GM21723 (cell line): ENCODE data around the gene ALOX12.
"Not testable (repeated sequence)": the region's sequence is repeated elsewhere in the genome, so short reads cannot be mapped to it uniquely, and the experiment has no call there.

Source experiments
- ATAC-seq: cut with Tn5 transposase; IDR thresholded peaks from one replicate; pipeline ENCODE4 v1.9.1; 2021; ENCODE audit warnings: mild to moderate bottlenecking, moderate library complexity; ENCODE audit not compliant: unreplicated experiment

Gene ALOX12, protein sequence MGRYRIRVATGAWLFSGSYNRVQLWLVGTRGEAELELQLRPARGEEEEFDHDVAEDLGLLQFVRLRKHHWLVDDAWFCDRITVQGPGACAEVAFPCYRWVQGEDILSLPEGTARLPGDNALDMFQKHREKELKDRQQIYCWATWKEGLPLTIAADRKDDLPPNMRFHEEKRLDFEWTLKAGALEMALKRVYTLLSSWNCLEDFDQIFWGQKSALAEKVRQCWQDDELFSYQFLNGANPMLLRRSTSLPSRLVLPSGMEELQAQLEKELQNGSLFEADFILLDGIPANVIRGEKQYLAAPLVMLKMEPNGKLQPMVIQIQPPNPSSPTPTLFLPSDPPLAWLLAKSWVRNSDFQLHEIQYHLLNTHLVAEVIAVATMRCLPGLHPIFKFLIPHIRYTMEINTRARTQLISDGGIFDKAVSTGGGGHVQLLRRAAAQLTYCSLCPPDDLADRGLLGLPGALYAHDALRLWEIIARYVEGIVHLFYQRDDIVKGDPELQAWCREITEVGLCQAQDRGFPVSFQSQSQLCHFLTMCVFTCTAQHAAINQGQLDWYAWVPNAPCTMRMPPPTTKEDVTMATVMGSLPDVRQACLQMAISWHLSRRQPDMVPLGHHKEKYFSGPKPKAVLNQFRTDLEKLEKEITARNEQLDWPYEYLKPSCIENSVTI

GRCh38 chr17:6995500-6996255 lies at the start of gene ALOX12:
TSS of gene ALOX12 (plus strand) at chr17:6996049. CDS start at chr17:6996118, 69 bp downstream.
- ATAC-seq, result no peak

DNA sequence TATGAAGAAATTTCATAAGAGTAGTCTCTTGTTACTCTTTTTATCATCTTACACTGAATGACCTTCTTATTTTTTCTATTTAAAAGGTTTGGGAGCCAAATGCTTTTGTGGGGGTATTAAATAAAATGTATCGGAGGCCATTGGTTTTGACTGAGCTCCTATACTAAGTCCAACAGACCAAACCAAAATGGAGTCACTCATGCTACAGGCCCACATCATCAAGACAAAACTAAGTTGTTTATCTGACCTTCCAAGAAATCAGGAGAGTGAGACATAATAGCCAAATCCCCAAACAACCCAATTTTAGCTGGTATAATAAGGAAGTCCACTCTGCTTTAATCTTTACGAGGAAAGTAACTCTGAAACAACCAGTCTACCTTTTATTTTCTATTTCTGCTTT lies 48.1 kb upstream of the ALOX12 start:
- ATAC-seq, result no peak

DNA sequence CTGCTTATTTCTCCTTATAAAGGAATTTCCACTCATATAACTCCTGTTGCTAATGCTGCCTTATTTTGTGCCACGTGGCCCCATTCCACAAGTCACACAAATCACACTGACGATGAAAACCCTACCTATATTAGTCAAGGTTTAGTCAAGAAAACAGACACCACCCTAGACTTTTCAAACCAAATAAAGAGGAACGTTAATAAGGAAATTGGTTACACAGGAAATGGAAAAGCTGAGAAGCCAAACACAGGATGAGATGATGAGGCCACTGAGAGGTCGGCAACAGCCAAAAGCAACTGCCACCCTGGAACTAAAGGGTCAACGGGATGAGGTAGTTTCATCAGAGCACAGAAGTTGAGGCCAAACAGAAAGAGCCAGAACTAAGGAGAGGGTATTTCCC lies 47.3 kb upstream of the ALOX12 start:
- ATAC-seq, result no peak

DNA sequence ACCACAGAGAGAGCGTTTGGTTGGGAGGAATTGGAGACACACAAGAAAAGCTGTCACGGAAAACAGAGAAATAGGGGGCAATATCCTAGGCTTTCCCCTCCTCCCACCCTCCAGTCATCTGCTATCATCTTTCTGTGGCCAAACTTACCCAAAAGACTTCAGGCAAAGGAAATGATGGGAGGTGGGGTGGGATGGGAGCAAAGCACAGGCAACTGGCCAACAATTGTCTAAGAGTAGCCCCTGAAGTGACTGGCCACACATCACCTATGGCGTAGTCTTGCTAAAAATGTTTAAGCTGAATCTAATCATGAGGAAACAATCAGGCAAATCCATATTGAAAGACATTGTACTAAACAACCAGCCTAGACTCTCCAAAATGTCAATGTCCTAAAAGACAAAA lies 46.9 kb upstream of the ALOX12 start:
- ATAC-seq, result no peak

DNA sequence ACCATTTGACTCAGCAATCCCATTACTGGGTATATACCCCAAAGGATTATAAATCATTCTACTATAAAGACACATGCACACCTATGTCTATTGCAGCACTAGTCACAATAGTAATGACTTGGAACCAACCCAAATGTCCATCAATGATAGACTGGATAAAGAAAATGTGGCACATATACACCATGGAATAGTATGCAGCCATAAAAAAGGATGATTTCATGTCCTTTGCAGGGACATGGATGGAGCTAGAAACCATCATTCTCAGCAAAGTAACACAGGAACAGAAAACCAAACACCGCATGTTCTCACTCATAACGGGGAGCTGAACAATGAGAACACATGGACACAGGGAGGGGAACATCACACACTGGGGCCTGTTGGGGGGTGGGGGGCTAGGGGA lies 44.9 kb upstream of the ALOX12 start:
- not testable (repeated sequence) for ATAC-seq

DNA sequence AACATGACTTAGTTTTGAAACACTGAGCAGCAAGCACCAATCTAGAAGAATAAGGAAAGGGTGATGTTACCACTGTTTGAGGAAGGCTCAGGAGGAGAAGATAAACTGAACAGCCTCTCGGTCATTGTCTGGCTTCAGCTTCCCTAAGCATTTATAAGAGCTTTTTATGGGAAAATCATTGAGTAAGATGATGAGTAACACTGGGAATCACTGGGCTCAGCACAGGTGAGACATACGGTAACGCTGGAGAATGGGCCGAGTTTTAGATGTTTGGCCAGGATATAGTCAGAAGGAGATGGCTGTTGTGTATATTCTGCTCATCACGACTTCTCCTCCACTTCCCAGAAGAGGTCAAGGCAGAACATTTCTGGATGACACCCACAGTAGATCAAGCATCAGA lies 42.2 kb upstream of the ALOX12 start:
- no peak for ATAC-seq

DNA sequence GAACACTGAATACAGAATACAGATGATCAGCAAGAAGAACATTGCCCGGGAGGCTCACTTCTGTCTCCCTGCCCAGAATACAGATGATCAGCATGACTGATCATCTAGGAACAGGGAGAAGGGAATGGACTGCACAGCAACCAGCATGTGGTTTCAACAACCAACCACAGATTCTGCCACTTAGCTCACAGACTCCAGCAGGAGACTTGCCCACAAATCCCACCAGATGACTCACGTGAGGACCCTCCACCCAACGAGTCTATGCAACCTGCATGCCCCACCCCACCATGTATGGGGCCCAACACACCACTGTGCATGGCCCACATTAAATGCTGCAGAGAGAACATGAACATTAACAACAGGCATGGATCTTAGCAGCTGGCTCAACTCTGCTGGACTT lies 36.1 kb upstream of the ALOX12 start:
- ATAC-seq, result no peak

DNA sequence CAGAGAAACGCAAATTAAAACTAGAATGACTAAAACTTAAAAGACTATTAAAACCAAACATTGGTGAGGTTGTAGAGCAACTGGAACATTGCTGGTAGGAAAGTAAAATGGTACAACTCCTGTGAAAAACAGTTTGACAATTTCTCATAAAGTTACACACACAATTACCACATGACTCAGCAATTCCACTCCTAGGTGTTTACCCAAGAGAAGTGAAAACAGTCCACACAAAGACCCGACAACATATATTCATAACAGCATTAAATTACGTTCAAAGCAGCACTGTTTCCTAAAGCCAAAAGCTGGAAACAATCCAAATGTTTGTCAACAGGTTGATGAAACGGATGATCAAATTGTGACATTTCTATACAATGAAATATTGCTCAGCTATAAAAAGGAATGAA lies 26.5 kb upstream of the ALOX12 start:
- no peak for ATAC-seq

GRCh38 chr17:6970992-6971391 lies 24.9 kb upstream of the ALOX12 start:
- ATAC-seq, result no peak

GRCh38 chr17:6979440-6979839 lies 16.4 kb upstream of the ALOX12 start:
- ATAC-seq, result not testable (repeated sequence)

- no peak for ATAC-seq
These were observed 14.4 kb upstream of the ALOX12 start for GRCh38 chr17:6981426-6981825.

DNA sequence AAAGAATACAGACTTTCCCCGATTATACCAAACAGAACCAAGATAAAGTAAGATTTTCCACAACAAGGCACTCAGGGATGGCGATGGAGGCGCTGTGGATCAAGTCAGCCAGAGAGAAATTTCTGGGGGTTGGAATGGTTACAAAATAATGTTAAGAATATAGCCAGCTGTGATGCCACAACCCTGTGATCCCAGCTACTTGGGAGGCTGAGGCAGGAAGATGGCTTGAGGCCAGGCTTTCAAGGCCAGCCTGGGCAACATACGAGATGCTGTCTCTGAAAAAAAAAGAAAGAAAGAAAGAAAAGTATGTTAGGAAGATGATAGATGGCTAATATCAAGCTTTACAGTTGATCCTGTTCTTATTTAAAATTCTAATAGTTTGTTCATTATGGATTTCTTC lies 10.6 kb upstream of the ALOX12 start:
- no peak for ATAC-seq

- ATAC-seq, result no peak
These were observed 9.2 kb upstream of the ALOX12 start for GRCh38 chr17:6986676-6987075.

DNA sequence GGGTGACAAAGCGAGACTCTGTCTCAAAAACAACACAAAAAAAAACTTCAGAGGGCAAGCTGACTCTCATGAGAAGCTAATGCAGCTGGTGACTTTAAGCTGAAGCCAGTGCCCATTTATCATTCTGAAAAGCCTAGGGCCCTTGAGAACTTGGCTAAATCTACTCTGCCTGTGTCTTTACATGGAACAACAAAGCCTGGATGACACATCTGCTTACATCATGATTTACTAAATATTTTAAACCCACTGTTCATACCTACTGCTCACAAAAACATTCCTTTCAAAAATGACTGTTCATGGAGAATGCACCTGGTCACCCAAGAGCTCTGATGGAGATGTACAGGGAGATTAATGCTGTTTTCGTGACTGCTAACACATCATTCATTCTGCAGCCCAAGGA lies 6.1 kb upstream of the ALOX12 start:
- ATAC-seq, result no peak

DNA sequence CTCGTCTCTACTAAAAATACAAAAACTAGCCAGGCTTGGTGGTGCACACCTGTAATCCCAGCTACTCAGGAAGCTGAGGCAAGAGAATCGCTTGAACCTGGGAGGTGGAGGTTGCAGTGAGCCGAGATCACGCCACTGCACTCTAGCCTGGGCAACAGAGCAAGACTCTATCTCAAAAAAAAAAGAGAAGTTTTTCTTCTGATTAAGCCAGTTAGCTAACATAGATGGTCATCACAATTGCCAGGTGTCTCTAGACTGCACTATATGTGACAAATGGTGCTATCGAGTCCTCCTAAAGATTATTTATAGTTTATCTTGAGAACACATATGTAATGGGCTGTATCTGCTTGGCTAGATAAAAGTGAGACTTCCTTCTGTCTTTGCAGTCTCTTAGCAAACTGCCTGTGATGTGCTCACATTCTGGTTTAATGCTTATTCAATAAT lies 2.2 kb upstream of the ALOX12 start:
- ATAC-seq, result not testable (repeated sequence)

- no peak for ATAC-seq
These were observed 1.7 kb upstream of the ALOX12 start for GRCh38 chr17:6994118-6994598.

GRCh38 chr17:6994666-6995256 lies 1.1 kb upstream of the ALOX12 start:
- no peak for ATAC-seq

DNA sequence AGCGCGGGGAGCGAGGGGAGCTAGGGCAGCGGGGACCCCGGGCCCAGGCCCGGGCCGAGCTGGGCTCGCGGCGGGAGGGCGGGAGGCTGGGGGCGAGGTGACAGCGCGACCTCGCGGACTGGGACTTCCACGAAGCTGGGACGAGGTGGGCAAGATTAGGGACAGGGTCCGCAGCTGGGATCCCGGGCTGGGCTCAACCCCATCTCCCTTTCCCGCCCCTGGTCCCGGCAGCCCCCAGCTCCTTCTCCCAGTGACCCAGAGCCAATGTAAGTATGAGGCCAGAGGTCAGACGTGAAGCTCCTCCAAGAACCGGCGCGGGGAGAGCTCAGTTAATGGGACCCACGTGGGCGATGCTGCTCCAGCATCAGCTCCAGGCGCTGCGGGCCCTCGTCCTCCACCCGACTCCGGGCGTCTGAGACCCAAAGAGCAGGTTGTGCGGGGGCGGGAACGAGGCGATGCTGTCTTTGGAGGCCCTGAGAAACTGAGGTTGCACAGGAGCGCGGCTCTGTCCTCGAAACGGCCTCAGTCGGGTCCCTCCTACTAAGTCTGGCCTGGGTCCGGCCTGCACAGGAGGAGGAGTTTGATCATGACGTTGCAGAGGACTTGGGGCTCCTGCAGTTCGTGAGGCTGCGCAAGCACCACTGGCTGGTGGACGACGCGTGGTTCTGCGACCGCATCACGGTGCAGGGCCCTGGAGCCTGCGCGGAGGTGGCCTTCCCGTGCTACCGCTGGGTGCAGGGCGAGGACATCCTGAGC lies 585 bp downstream of the ALOX12 start:
- ATAC-seq, result no peak

GRCh38 chr17:6997171-6997570 lies 1.3 kb downstream of the ALOX12 start:
- ATAC-seq, result no peak

GRCh38 chr17:6998855-6999508 lies 3.1 kb downstream of the ALOX12 start:
- ATAC-seq, result no peak
